ENCODE measurements around the gene SLC25A13.

The SLC25A13 gene

DNA sequence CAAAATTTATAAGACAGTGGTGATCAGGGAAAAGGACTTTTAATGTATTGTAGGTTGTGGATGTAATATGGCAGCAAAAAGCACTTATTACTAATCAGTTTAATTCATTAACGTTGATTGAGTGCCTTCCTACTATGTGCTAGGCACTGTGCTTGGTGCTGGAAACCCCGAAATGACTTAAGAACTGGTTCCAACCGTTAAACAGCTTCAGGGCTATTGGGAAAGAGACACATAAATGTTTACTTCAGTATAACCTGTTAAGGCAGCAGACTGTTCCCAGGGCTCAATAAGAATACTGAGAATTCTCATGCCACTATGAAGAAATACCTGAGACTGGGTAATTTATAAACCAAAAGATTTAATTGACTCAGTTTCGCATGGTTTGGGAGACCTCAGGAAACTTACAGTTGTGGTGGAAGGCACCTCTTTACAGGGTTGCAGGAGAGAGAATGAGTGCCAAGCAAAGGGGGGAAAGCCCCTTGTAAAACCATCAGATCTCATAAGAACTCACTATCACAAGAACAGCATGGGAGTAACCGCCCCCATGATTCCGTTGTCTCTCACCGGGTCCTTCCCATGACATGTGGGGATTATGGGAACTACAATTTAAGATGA, 1.1 kb upstream of the SLC25A13 start:
- no peak for DNase-seq (ENCODE audit: low read depth in 2 of 2)

DNA sequence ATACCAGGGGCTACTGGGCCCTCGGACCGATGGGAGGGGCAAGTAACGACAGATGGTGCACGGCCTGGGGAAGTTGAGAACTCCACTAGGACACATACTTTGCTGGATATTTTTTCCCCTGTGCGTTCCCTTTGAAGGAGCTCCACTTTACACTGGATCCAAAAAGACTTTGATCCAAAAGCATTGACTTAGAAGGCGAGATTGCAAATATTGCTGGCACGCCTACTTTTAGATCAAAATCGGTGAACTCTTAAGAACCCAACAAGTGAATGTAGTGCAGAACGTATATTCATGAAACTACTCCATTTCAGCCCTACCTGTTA, 436 bp upstream of the SLC25A13 start:
- no peak for DNase-seq (ENCODE audit: low read depth in 2 of 2)

DNA sequence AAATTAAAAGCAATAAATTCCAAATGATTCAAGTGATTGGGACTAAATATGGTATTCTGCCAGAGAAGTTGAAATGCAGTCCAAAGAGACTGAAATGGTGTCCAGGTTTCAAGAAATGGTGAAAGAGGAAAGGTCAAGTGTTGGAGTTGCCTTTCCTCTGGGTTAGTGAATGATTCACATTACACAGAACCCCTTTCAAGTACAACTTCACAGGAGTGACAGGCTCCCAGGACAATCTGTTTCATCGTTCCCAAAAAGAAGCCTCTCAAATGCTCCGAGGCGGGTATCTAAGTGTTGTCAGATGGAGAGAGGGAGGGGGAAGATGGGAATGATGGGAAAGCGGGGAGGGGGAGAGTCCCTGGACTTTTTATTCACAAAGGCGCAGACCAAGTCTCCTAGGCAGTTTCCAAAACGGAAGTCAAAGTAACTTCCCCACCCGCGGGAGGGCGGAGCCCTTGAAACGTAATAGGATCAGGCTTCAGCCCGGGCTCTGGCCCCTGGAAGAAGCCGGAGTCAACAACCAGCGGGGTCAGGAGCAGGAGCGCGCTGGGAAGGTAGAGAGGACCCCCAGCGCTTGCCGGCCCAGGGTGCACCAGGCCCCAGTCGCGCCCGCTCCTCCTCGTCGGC, 754 bp downstream of the SLC25A13 start:
- peak in 1 of 2 donors; percentile 1 for DNase-seq (ENCODE audit: low read depth in 2 of 2)

DNA sequence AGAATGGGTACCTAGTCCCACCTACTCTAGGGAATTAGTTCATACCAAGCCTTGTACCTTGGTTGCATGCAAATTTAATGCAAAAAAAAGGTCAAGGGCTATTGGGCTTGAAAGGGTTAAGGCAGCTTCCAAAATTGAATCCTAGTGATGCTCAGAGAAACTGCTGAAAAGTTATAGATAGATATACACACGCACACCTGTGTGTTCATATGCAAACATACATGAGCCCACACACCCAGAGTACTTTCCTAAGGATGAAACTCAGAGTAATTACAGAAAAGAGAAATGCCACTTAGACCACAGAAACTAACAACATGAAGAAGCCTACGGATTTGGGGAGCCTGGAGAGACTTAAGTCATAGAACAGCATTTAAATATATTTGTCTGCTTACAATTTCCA, 1.5 kb downstream of the SLC25A13 start:
- no peak for DNase-seq (ENCODE audit: low read depth in 2 of 2)

DNA sequence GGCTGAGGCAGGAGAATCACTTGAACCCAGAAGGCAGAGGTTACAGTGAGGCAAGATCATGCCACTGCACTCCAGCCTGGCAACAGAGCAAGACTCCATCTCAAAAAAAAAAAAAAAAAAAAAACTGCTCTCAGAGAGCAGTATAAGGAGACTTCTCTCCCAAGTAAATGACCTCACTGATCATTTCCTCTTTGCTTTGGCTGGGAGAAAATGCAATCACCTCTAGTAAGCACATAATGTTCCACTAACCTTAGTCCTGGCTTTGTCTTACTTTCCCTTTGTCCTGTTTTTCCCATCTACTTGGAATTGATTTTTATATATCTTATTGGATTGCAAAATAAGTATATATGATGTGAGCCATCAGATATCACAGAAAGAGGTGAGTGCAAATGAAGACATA, 2.5 kb downstream of the SLC25A13 start:
- no peak for DNase-seq (ENCODE audit: low read depth in 2 of 2)

DNA sequence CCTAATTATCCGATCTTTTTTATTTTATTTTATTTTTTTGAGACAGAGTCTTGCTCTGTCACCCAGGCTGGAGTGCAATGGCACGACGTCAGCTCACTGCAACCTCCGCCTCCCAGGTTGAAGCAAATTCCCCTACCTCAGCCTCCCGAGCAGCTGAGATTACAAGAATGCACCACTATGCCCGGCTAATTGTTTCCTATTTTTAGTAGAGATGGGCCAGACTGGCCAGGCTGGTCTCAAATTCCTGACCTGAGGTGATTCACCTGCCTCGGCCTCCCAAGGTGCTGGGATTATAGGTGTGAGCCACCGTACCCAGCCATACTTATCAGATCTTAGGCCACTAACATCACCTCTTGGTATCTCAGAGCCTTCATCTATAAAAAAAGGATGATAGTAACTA, 4.9 kb downstream of the SLC25A13 start:
- DNase-seq (ENCODE audit: low read depth in 2 of 2), result no peak

DNA sequence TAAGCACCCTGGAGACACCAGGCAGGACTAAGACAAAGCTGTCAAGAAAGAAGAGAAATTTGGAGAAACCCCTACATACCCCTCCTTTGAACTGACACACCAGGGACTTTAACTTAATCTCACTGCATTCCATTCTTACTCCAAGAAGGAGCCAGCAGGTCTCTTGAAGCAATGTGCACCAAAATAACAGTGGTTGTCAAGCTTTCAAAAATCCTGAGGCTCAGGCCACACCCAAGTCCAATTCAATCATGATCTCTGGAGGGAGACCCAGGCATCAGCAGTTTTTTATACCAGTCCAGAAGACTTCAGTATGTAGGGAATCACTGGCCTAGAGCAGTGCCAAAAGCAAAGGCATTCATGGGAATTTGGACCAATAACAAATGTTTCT, 6.8 kb downstream of the SLC25A13 start:
- no peak for DNase-seq (ENCODE audit: low read depth in 2 of 2)

DNA sequence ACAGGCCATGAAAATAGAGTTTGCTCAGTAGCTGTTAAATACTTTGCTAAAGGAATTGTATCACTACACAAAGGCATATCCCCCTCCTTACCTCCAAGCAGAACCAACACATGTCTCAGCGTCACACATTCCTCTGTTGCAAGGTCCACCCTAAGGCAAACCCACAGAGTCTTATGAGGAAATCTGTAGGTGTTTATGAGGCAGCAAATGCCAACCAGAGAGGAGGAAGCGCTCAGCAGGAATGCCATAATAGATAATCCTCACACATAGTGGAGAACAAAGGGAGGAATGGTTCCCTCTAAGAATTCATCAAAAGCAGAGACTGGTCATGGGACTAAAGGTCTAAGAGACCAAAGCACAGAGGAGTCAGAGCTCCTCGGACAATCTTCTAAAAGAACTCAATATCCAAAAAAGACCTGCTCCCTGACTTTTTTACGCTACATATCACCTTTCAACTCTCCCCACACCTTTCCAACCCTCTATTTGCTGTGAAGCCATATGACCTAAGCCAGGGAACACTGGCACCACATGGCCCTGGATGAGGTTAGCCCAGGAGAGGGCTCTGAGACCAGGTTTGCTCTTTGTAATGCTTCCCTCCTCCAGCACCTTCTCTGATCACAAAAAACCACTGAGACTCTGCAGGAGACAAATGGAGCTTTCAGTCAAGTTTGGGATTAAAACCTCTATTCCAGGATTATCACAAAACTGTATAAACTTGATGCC, 7.3 kb downstream of the SLC25A13 start:
- DNase-seq (ENCODE audit: low read depth in 2 of 2), result no peak

DNA sequence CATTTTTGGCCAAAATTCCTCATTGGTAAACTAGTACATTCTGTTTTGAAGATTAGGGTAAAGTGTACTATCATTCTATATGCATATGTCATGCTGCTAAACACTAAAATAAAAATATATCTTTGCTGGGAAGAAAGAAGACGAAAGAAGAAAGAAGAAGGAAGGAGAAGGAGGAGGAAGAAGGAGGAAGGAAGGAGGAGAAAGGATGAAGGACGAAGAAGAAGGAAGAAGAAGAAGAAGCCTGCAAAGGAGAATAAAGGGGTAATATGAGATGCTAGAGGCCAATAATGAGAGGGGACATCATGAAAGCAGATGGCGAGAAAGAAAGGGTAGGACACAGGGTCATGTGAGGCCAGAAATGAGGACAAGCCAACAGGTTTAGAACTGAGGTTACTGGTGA, 8.0 kb downstream of the SLC25A13 start:
- no peak for DNase-seq (ENCODE audit: low read depth in 2 of 2)

DNA sequence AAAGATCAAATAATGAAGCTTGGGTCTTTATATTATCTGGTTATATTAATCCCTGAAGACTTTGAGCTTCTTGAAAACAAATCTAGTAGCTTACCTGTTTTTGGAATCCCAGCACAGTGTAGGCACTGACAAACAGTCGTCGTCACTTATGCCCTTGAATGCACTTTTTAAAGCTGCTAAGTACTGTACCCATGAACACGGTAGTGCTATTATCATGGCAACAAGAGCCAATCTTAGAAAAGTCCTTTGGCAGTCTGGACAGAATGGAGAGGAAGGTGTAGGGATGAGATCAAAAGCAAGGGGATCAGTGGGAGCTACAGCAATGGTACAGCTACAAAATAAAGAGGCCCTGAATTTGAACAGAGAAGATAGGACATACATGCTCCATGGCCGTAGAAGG, 9.4 kb downstream of the SLC25A13 start:
- DNase-seq (ENCODE audit: low read depth in 2 of 2), result no peak

DNA sequence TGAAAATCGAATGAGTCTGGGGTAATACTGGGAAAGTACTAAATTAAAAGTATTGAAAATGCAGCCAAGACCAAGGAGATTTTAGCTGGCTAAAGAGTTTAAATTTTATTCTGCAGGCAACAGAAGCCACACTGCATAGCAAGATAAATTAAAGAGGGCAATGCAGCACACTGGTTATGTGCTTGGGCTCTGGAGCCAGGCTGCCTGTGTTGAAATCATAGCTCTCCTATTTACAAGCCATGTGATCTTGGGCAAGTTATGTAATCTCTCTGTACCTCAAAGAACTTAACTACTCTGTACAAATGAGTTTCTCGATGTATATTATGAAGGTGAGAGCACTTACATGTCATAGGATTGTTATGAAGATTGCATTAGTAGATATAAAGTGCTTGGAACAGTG, 9.9 kb downstream of the SLC25A13 start:
- no peak for DNase-seq (ENCODE audit: low read depth in 2 of 2)

DNA sequence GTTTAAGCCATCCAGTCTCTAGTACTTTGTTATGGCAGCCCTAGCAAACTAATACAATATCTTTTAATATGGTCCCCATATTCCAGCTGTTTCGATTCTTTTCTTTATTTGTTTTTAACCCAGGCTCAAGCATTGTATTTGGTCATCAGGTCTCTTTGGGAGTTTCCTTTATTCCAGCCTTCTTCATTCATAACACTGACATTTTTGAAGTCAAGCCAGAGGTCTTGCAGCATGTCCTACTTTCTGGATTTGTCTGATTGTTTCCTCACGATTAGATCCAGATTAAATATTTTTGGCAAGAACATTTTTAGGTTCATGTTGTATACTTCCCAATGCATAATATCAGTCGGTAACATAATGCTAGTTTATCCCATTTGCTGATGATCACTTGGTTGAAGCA, 11.8 kb downstream of the SLC25A13 start:
- DNase-seq (ENCODE audit: low read depth in 2 of 2), result no peak

DNA sequence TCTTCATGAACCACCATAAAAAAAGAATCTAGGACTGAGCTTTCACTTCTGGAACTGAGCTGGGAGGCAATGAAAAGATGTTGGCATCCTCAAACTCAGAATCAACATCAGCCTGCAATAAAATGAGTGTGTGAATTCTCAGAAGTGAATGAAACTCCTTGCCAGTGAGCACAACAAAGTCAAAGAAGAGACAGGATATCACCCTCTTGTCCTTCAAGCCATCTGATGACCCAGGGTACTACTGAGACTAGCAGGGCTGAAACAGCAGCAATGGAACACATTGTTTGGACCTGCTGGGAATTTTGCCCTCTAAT, 13.0 kb downstream of the SLC25A13 start:
- no peak for DNase-seq (ENCODE audit: low read depth in 2 of 2)

DNA sequence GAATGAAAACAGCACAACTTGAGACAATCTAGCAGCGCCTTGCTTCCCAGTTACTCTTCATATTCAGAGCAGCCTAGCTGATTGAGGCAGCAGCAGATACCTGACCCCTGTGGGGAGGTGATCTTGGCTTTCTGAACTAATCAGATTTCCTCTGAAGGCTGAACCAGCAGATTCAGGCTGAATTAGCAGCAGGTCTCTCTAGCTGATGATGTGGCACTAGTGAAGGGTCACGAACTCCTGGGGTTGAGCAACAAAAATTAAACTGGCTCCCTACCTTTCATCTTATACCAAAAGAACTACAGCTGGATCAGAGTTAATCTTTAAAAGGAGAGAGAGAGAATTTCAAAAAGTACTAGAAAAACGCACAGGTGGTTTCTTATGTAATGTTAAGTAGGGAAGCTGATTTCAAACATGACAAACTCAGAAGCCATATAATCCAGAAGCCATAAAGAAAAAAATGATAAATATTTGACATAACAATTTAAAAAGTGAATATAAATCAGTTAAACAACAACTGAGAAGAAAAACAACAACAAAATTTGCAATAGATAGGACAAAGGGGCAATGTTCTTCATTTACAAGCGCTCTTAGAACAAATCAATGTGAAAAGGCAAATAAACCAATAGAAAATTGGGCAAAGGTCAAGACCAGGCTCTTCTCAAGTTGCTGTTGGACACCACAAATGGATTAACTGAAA, 13.5 kb downstream of the SLC25A13 start:
- DNase-seq (ENCODE audit: low read depth in 2 of 2), result no peak

DNA sequence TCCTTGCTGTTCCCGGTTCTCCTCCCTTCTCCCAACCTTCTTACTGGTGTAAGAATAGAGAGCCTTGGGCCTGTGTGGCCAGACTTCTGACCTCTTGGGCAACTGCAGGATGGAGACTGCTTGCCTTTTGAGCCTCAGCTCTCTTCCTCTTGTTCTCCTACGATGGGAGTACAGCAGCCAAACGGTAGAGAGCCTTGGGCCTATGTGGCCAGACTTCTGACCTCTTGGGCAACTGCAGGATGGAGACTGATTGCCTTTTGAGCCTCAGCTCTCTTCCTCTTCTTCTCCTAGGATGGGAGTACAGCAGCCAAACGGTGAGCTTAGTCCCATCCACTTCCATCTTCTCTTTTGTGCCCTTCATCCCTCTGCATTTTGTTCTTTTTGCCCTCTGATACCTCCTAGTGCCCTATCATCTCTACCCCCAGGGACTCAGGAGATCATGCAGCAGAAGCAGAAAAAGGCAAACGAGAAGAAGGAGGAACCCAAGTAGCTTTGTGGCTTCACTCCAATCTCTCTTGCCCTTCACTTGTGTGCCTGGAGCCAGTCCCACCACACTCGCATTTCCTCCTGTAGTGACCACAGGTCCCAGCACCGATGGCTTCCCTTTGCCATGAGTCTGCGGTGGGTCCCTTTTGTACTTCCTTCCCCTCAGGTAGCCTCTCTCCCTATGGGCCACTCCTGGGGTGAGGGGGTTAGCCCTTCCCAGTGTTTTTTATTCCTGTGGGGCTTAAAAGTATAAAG, 15.3 kb downstream of the SLC25A13 start:
- DNase-seq (ENCODE audit: low read depth in 2 of 2), result no peak

DNA sequence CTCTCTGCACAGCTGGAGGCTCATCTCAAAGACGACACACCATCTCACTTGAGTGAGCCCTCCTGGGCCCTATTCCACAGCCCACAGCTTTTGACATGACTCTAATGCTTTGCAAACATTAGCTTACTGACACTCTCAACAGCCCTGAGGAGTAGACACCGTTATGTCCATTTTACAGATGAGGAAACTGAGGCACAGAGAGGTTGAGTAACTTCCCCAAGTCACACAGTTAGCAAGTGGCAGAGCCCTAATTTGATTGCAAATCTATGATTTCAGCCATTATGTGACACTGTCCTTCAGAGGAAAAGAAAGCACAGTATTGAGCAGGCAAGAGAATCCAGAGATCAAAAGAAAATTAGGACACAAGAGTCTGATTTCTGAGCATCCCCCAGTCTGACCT, 16.0 kb downstream of the SLC25A13 start:
- no peak for DNase-seq (ENCODE audit: low read depth in 2 of 2)

DNA sequence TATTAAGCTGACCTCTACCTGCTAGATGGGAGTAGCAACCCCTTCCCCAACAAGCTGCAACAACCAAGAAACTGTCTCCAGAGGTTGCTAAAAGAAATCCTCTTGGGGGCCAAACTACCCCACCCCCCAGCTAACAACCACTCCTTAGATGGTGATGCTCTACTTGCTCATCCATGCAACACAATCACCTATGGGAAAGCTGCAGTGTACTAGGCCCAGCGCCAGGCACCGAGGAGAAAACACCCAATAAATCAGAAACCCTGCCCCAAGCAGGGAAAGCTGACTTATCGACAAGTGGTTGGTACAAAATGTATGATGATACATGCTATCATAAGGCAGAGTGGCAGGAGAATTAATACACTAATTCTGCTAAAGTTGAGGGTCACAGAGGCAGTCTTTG, 17.3 kb downstream of the SLC25A13 start:
- no peak for DNase-seq (ENCODE audit: low read depth in 2 of 2)

DNA sequence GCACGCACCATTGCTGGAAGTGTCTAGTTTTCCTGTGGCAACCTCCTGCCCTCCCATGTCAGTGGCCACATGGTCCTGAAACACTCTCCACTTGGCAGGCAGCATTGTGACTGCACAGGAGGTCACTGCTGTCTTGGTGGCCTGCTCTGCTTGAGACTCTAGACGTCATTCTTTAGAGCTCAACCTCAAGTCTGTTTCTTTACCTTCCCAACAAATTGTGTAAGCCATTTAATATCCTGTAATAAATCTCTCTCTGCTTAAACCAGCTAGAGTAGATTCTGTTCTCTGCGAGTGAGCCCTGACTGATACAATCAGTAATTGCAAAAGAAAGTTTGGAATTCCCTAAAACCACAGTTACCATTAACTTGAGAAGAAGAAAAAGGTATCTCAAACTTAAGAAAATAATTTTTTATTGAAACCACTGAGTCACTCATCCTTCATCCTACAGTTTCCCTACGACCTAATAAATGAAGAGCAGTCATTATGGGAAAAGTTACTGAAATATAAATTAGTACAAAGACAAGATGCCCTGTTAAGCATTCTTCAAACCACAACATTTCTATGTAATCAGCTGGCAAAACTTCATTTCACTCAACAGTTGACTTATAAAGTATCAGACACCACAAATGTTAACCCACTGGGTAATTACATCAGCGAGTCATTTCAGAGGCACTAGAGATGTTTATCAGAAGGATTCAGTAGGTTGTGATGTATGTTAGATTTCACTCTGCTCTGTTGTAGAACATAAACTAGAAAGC, 18.0 kb downstream of the SLC25A13 start:
- no peak for DNase-seq (ENCODE audit: low read depth in 2 of 2)

DNA sequence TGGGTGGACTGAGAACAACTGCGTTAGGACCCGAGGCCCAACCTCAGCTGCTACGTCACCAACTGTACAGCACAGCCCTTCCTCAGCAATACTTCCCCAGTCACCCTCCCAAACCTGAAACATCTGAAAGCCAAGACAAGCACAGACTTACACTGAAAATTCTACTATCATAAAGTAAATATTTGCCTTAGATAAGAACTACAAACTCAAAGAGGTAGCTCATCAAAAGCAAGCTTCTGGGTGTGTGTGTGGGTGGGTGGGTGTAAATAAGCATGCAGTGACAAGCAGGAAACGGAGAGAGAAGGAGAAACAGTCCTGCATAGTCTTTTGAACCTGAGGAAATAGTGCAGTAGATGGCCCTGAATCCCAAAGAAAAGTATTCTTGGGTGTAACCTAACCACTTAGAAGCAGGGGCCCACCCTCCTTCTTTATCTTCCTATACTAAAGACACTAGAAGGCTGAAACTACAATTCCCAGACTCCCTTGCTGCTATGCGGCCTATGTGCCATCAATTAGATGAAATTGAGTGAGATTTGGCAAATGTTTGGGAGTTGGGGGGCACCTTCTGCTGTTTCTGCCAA, 18.7 kb downstream of the SLC25A13 start:
- DNase-seq (ENCODE audit: low read depth in 2 of 2), result no peak

DNA sequence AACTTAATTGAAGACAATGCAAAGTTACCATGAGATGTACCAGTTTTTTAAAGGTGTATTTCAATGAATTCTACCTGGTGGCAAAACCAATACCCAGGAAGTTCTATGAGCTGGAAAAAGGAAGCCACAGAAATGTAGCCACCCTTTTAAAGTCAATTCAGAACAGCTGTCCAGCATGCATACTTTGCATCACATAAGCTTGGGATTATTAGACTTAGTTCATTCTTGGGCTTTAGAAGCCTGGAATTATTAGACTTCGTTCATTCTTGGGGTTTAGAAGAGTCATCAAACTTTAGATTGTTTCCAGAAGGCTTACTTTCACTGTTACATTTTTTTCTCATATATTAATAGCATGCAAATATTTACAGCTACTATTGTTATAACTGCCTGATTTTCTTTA, 20.9 kb downstream of the SLC25A13 start:
- no peak for DNase-seq (ENCODE audit: low read depth in 2 of 2)

DNA sequence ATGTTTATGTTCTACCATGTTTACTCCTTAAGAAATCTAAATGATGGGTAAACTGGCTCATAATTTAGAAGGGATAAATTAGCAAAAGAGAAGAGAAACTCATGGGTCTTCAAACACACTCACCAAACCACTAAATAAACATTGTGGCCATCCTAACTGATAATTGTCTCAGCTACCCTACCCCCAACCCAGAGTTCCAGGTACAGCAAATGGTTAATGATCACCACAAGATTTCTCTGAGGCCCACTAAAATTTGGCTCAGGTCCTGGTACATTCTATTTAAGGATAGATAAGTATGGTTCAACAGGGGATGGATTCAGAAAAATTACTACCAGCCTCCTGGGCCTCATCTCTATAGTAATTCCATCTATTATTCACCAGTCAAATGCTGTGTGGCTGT, 21.4 kb downstream of the SLC25A13 start:
- no peak for DNase-seq (ENCODE audit: low read depth in 2 of 2)
